Jurkat, Clone E6-1 (cell line): ENCODE measurements around the gene PCSK2.

Source experiments
- DNase-seq: peaks from one replicate; pipeline ENCODE4 v3.0.0-alpha.2; 2011; ENCODE audit warnings: low read depth, low spot score
- H3K4me3 ChIP-seq: 2 replicates; pipeline ENCODE4 v1.5.1; 2011; ENCODE audit warnings: mild to moderate bottlenecking, low read length, control low read depth, moderate library complexity

Gene PCSK2

GRCh38 chr20:17463711-17464110 is 236.9 kb downstream of the PCSK2 start:
- no peak for DNase-seq
- no peak overlapping the region for H3K4me3 ChIP-seq

- no peak for DNase-seq
- H3K4me3 ChIP-seq = no peak overlapping the region
Measured at GRCh38 chr20:17465236-17465635, 238.4 kb downstream of the PCSK2 start.

GRCh38 chr20:17466641-17467040 is 239.8 kb downstream of the PCSK2 start:
- H3K4me3 ChIP-seq = no peak overlapping the region
- DNase-seq = no peak

- no peak overlapping the region for H3K4me3 ChIP-seq
- no peak for DNase-seq
Measured at GRCh38 chr20:17467120-17467655, 240.3 kb downstream of the PCSK2 start.

- no peak overlapping the region for H3K4me3 ChIP-seq
- DNase-seq = no peak
Measured at GRCh38 chr20:17468073-17468840, 241.4 kb downstream of the PCSK2 start.

GRCh38 chr20:17469246-17470030 is 242.6 kb downstream of the PCSK2 start:
- no peak overlapping the region for H3K4me3 ChIP-seq
- no peak for DNase-seq

GRCh38 chr20:17470521-17470920 is 243.7 kb downstream of the PCSK2 start:
- DNase-seq = no peak
- no peak overlapping the region for H3K4me3 ChIP-seq

- no peak for DNase-seq
- H3K4me3 ChIP-seq = no peak overlapping the region
Measured at GRCh38 chr20:17470973-17471372, 244.1 kb downstream of the PCSK2 start.

GRCh38 chr20:17471606-17472187 is 244.9 kb downstream of the PCSK2 start:
- no peak for DNase-seq
- H3K4me3 ChIP-seq = no peak overlapping the region

- no peak for DNase-seq
- H3K4me3 ChIP-seq = no peak overlapping the region
Measured at GRCh38 chr20:17473659-17474058, 246.8 kb downstream of the PCSK2 start.

- no peak for DNase-seq
- H3K4me3 ChIP-seq = no peak overlapping the region
Measured at GRCh38 chr20:17479063-17479657, 252.3 kb downstream of the PCSK2 start.

- H3K4me3 ChIP-seq = no peak overlapping the region
- no peak for DNase-seq
Measured at GRCh38 chr20:17480696-17481095, 253.9 kb downstream of the PCSK2 start.

- DNase-seq = no peak
Measured at GRCh38 chr20:17481661-17482060, 254.8 kb downstream of the PCSK2 start.

GRCh38 chr20:17482536-17482935 is 255.7 kb downstream of the PCSK2 start:
- no peak overlapping the region for H3K4me3 ChIP-seq
- DNase-seq = no peak

More at GRCh38 chr20:17481661-17482060, 254.8 kb downstream of the PCSK2 start:
- no peak overlapping the region for H3K4me3 ChIP-seq

GRCh38 chr20:17485017-17485416 is 258.2 kb downstream of the PCSK2 start:
- no peak overlapping the region for H3K4me3 ChIP-seq
- no peak for DNase-seq

GRCh38 chr20:17488916-17489600 is 262.2 kb downstream of the PCSK2 start:
- DNase-seq = no peak
- H3K4me3 ChIP-seq = no peak overlapping the region

- DNase-seq = no peak
- no peak overlapping the region for H3K4me3 ChIP-seq
Measured at GRCh38 chr20:17490501-17490900, 263.7 kb downstream of the PCSK2 start.

- H3K4me3 ChIP-seq = no peak overlapping the region
- DNase-seq = no peak
Measured at GRCh38 chr20:17491041-17491440, 264.2 kb downstream of the PCSK2 start.

- DNase-seq = no peak
- H3K4me3 ChIP-seq = no peak overlapping the region
Measured at GRCh38 chr20:17491488-17491887, 264.6 kb downstream of the PCSK2 start.
